Endodermal cell (in vitro differentiated cells): Measurements from ENCODE around the gene GCGR. TPM values are rescaled to one million over a fixed set of nuclear protein-coding genes. Genes with fewer than 3 reads are reported as not detected.

Experiments
- DNase-seq: peaks from one replicate; pipeline ENCODE4 v3.0.0-alpha.2; 2017
- H3K27ac ChIP-seq: 2 replicates; pipeline ENCODE4 v1.5.1; 2013; ENCODE audit warnings: mild to moderate bottlenecking, low read depth, low read length, moderate library complexity
- H3K27me3 ChIP-seq: 2 replicates; pipeline ENCODE4 v1.6.1; 2013; ENCODE audit warnings: mild to moderate bottlenecking, low read length, moderate library complexity; ENCODE audit not compliant: insufficient read depth, control insufficient read depth, poor library complexity, severe bottlenecking
- H3K36me3 ChIP-seq: 2 replicates; pipeline ENCODE4 v1.7.0; 2013; ENCODE audit warnings: mild to moderate bottlenecking, low read length, moderate library complexity; ENCODE audit not compliant: control insufficient read depth, insufficient read depth
- H3K4me1 ChIP-seq: one replicate; pipeline ENCODE4 v1.7.0; 2013; ENCODE audit warnings: low read length; ENCODE audit not compliant: control insufficient read depth, insufficient read depth
- H3K4me3 ChIP-seq: 2 replicates; pipeline ENCODE4 v1.5.1; 2013; ENCODE audit warnings: mild to moderate bottlenecking, low read length, moderate library complexity
- H3K9ac ChIP-seq: 2 replicates; pipeline ENCODE4 v1.6.1; 2013; ENCODE audit warnings: mild to moderate bottlenecking, low read length, moderate library complexity; ENCODE audit not compliant: poor library complexity, severe bottlenecking; ENCODE audit errors: extremely low read depth
- H3K9me3 ChIP-seq: 2 replicates; pipeline ENCODE4 v1.6.1; 2013; ENCODE audit warnings: mild to moderate bottlenecking, low read length, moderate library complexity; ENCODE audit not compliant: control insufficient read depth
- H3K27ac Mint-ChIP-seq: 2 replicates; pipeline ENCODE4 v1.8.0; 2020; ENCODE audit warnings: mixed read lengths
- H3K27me3 Mint-ChIP-seq: 2 replicates; pipeline ENCODE4 v1.8.0; 2021; ENCODE audit warnings: mild to moderate bottlenecking, mixed read lengths; ENCODE audit not compliant: insufficient read depth
- H3K36me3 Mint-ChIP-seq: 2 replicates; pipeline ENCODE4 v1.8.0; 2020; ENCODE audit warnings: low read depth, mixed read lengths
- H3K4me1 Mint-ChIP-seq: 2 replicates; pipeline ENCODE4 v1.8.0; 2020; ENCODE audit warnings: mixed read lengths
- H3K4me3 Mint-ChIP-seq: 2 replicates; pipeline ENCODE4 v1.8.0; 2020; ENCODE audit warnings: mild to moderate bottlenecking, moderate library complexity, mixed read lengths
- H3K9me3 Mint-ChIP-seq: 2 replicates; pipeline ENCODE4 v1.8.0; 2020; ENCODE audit warnings: mild to moderate bottlenecking, mixed read lengths
- WGBS, 2 experiments: methylation state at CpG; one replicate each; pipeline versions ENCODE4 v1.1.5 to v1.1.7; 2013; ENCODE audit warnings: missing lambda C conversion rate in 2 of 2, mixed read lengths in 1 of 2; ENCODE audit not compliant: insufficient coverage in 1 of 2, insufficient read length in 1 of 2; 5-methylcytosine and 5-hydroxymethylcytosine counted together
- total RNA-seq, 2 donors: library from RNA; stranded (reverse); fragmentation: NEBNext Ultra II Directional in 1 of 2; extraction: Animal tissue kit (Norgen Biotek cat#: 25700) in 1 of 2; gene quantifications; 2 replicates in 1 of 2; 3 replicates in 1 of 2; pipeline ENCODE4 v1.2.1, GENCODE V29; 2021
- TF ChIP-seq, protein P1 (sequence below): fragments of 200-600 bp; sonication (generic); conservative IDR thresholded peaks from 2 replicates; pipeline ENCODE4 v1.5.0; 2021; ENCODE audit warnings: antibody characterized with exemption, mild to moderate bottlenecking

The GCGR gene
- total RNA-seq, 2 donors from 2014 or later, result 4.0 TPM; not detected in 1

DNA sequence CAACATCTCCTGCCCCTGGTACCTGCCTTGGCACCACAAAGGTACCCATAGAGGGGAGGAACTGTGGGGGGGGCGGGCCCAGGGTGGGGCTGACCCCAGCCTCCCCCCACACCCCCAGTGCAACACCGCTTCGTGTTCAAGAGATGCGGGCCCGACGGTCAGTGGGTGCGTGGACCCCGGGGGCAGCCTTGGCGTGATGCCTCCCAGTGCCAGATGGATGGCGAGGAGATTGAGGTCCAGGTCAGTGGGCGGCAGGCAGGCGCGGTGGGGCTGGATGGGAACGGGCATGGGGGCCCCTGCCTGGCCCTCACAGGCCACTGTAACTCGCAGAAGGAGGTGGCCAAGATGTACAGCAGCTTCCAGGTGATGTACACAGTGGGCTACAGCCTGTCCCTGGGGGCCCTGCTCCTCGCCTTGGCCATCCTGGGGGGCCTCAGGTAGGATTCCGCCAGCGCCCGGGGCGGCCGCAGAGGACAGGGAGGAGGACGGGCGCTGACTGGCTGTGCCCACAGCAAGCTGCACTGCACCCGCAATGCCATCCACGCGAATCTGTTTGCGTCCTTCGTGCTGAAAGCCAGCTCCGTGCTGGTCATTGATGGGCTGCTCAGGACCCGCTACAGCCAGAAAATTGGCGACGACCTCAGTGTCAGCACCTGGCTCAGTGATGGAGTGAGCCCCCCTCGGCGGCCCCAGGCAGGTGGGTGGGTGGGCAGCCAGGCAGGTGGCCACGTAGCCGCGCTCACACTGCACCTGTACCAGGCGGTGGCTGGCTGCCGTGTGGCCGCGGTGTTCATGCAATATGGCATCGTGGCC lies 7.1 kb downstream of the GCGR start:
- DNase-seq, result no peak
- H3K9me3 ChIP-seq, result no peaks in the 10 kb centered on the region
- peaks cover 20% of the 10 kb centered on the region for H3K27me3 ChIP-seq
- TF ChIP-seq, protein P1, sequence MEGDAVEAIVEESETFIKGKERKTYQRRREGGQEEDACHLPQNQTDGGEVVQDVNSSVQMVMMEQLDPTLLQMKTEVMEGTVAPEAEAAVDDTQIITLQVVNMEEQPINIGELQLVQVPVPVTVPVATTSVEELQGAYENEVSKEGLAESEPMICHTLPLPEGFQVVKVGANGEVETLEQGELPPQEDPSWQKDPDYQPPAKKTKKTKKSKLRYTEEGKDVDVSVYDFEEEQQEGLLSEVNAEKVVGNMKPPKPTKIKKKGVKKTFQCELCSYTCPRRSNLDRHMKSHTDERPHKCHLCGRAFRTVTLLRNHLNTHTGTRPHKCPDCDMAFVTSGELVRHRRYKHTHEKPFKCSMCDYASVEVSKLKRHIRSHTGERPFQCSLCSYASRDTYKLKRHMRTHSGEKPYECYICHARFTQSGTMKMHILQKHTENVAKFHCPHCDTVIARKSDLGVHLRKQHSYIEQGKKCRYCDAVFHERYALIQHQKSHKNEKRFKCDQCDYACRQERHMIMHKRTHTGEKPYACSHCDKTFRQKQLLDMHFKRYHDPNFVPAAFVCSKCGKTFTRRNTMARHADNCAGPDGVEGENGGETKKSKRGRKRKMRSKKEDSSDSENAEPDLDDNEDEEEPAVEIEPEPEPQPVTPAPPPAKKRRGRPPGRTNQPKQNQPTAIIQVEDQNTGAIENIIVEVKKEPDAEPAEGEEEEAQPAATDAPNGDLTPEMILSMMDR, result no peak
- no peak overlapping the region for H3K9ac ChIP-seq
- WGBS, 2 experiments, result 90 to 92% methylated on average over 34 to 41 of the region's 42 CpGs
- H3K4me1 ChIP-seq, result no peaks in the 10 kb centered on the region
- Mint-ChIP-seq H3K36me3 (no peaks in the 10 kb centered on the region), H3K27me3 (peaks cover 23% of the 10 kb centered on the region), H3K4me1 (no peaks in the 10 kb centered on the region), H3K4me3 (no peak overlapping the region), H3K9me3 (no peaks in the 10 kb centered on the region), H3K27ac (no peak overlapping the region)
- no peaks in the 10 kb centered on the region for H3K36me3 ChIP-seq
- H3K27ac ChIP-seq, result no peak overlapping the region
- no peak overlapping the region for H3K4me3 ChIP-seq

DNA sequence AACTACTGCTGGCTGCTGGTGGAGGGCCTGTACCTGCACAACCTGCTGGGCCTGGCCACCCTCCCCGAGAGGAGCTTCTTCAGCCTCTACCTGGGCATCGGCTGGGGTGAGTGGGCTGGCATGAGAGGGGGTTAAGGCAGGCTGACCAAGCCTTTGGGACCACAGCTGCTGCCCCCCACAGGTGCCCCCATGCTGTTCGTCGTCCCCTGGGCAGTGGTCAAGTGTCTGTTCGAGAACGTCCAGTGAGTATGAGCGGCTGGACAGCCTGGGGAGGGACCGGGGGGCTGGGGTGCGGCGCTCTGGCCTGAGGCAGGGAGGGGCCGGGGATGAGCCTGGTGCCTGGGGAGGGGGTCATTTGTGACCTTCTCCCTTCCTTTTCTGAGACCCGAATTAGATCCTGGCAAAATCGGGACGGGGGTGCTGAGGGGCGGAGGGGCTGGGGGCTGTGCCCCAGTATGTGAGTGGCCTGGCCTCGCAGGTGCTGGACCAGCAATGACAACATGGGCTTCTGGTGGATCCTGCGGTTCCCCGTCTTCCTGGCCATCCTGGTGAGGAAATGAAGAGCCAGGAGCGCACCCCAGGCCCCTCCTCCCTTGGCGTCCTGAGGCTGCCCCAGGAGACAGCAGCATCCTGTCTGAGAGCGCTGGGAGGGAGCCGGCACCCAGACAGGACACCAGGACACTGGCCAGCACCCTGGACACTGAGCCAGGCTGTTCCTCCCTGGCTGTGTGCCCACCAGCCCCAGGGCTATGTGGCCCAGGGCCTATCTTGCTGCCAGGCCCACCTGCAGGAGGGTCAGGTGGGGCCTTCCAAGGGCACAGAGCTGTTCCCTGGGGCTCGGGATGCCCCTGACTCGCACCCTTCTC lies 8.0 kb downstream of the GCGR start:
- no peak overlapping the region for H3K4me3 Mint-ChIP-seq
- no peaks in the 10 kb centered on the region for H3K9me3 Mint-ChIP-seq
- H3K4me1 ChIP-seq, result no peaks in the 10 kb centered on the region
- H3K4me1 Mint-ChIP-seq, result no peaks in the 10 kb centered on the region
- H3K9ac ChIP-seq, result no peak overlapping the region
- H3K27ac Mint-ChIP-seq, result no peak overlapping the region
- no peak overlapping the region for H3K27ac ChIP-seq
- TF ChIP-seq, protein P1, result no peak
- no peak overlapping the region for H3K4me3 ChIP-seq
- no peaks in the 10 kb centered on the region for H3K36me3 Mint-ChIP-seq
- H3K27me3 ChIP-seq, result peaks cover 11% of the 10 kb centered on the region
- H3K36me3 ChIP-seq, result no peaks in the 10 kb centered on the region
- WGBS, 2 experiments, result 89 to 90% methylated on average over 14 to 24 of the region's 24 CpGs
- H3K27me3 Mint-ChIP-seq, result peaks cover 14% of the 10 kb centered on the region
- no peaks in the 10 kb centered on the region for H3K9me3 ChIP-seq
- DNase-seq, result no peak

DNA sequence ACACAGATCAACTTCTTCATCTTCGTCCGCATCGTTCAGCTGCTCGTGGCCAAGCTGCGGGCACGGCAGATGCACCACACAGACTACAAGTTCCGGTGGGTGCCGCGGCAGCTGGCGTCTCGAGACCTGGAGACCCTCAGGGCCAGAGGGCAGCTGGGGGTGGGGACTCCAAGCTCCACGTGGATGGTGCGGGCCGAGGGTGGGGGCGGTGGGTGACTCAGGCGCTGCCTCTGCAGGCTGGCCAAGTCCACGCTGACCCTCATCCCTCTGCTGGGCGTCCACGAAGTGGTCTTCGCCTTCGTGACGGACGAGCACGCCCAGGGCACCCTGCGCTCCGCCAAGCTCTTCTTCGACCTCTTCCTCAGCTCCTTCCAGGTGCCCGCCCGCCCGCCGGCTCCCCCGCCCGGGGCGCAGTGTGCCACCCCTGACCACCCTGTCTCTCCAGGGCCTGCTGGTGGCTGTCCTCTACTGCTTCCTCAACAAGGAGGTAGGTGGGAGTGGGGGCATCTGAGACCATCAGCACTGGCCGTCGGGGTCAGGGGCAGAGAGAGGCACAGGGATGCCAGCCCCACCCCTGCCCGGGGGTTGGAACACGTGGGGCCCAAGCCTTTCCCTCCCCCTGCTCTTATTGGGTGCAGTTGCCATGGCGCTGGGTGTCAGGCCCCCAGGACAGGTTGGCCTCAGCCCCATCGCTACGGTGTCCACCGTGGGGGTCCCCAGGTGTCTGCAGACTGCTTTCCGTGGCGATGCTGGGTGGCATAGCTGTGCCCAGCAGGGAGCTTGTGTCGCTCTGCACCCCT lies 8.8 kb downstream of the GCGR start:
- H3K4me3 Mint-ChIP-seq, result no peak overlapping the region
- TF ChIP-seq, protein P1, result no peak
- 92 to 94% methylated on average over 18 to 41 of the region's 45 CpGs for WGBS, 2 experiments
- no peaks in the 10 kb centered on the region for H3K36me3 Mint-ChIP-seq
- no peak for DNase-seq
- Histone ChIP-seq H3K27me3 (peaks cover 3% of the 10 kb centered on the region), H3K36me3 (no peaks in the 10 kb centered on the region), H3K9me3 (no peaks in the 10 kb centered on the region), H3K27ac (no peak overlapping the region), H3K4me3 (no peak overlapping the region), H3K4me1 (no peaks in the 10 kb centered on the region), H3K9ac (no peak overlapping the region)
- no peaks in the 10 kb centered on the region for H3K4me1 Mint-ChIP-seq
- no peaks in the 10 kb centered on the region for H3K9me3 Mint-ChIP-seq
- H3K27me3 Mint-ChIP-seq, result peaks cover 10% of the 10 kb centered on the region
- no peak overlapping the region for H3K27ac Mint-ChIP-seq
